NCI-H2171 treated with DMSO at 0.1 percent for 48 hours (cell line): Measurements from ENCODE around the gene BMAL2.

Experiments used
- DNase-seq: peaks from one replicate; lab custom pipeline; 2025; lab: John Stamatoyannopoulos, UW

BMAL2 gene

GRCh38 chr12:27332714-27333402, at the start of gene BMAL2:
Gene BMAL2, plus strand, starts transcription at chr12:27332836. Its CDS starts 237 bp downstream, at chr12:27333073.
- DNase-seq, result peak; percentile 96

- no peak for DNase-seq
These were observed 48.6 kb upstream of the BMAL2 start for GRCh38 chr12:27284021-27284420.

- DNase-seq, result no peak
These were observed 47.9 kb upstream of the BMAL2 start for GRCh38 chr12:27284751-27285150.

- DNase-seq, result no peak
These were observed 47.2 kb upstream of the BMAL2 start for GRCh38 chr12:27285403-27285802.

GRCh38 chr12:27289414-27289813, 43.2 kb upstream of the BMAL2 start:
- DNase-seq, result no peak

- DNase-seq, result no peak
These were observed 42.0 kb upstream of the BMAL2 start for GRCh38 chr12:27290501-27291168.

GRCh38 chr12:27291862-27292261, 40.8 kb upstream of the BMAL2 start:
- DNase-seq, result no peak

- no peak for DNase-seq
These were observed 39.9 kb upstream of the BMAL2 start for GRCh38 chr12:27292718-27293117.

- DNase-seq, result no peak
These were observed 39.2 kb upstream of the BMAL2 start for GRCh38 chr12:27293463-27293862.

GRCh38 chr12:27296674-27297073, 36.0 kb upstream of the BMAL2 start:
- no peak for DNase-seq

- no peak for DNase-seq
These were observed 35.1 kb upstream of the BMAL2 start for GRCh38 chr12:27297566-27297965.

GRCh38 chr12:27299102-27299501, 33.5 kb upstream of the BMAL2 start:
- DNase-seq, result no peak

GRCh38 chr12:27300226-27300625, 32.4 kb upstream of the BMAL2 start:
- DNase-seq, result no peak

GRCh38 chr12:27303139-27304111, 29.2 kb upstream of the BMAL2 start:
- peak; percentile 54 for DNase-seq

- DNase-seq, result no peak
These were observed 27.8 kb upstream of the BMAL2 start for GRCh38 chr12:27304856-27305255.

GRCh38 chr12:27305673-27306456, 26.8 kb upstream of the BMAL2 start:
- peak; percentile 89 for DNase-seq

GRCh38 chr12:27309293-27309994, 23.2 kb upstream of the BMAL2 start:
- no peak for DNase-seq

GRCh38 chr12:27309995-27310315, 22.7 kb upstream of the BMAL2 start:
- no peak for DNase-seq

- DNase-seq, result no peak
These were observed 15.7 kb upstream of the BMAL2 start for GRCh38 chr12:27316947-27317346.

GRCh38 chr12:27319409-27319808, 13.2 kb upstream of the BMAL2 start:
- no peak for DNase-seq

GRCh38 chr12:27319848-27320247, 12.8 kb upstream of the BMAL2 start:
- DNase-seq, result no peak
